PC-3 (cell line): ENCODE data around the gene KLK13.

ENCODE experiments used
- CTCF ChIP-seq: fragments of 300-600 bp; sonication (generic); conservative IDR thresholded peaks from 2 replicates; pipeline ENCODE4 v1.5.1; 2017; ENCODE audit warnings: antibody characterized with exemption, low read depth, mild to moderate bottlenecking, low read length
- EZH2 ChIP-seq: fragments of 300-600 bp; sonication (generic); IDR thresholded peaks from one replicate; pipeline ENCODE4 v1.6.1; 2017; ENCODE audit warnings: antibody characterized with exemption, mild to moderate bottlenecking, low read length; ENCODE audit not compliant: unreplicated experiment

- no peak for TF ChIP-seq CTCF
- no peak for TF ChIP-seq EZH2
Measured at GRCh38 chr19:51110666-51110971, 45.7 kb upstream of the KLK13 start.
